HTR-8/SVneo (cell line): ENCODE data around the gene CFAP157.
"Not testable (repeated sequence)": the region's sequence is repeated elsewhere in the genome, so short reads cannot be mapped to it uniquely, and the experiment has no call there.

Experiments used
- DNase-seq: peaks from one replicate; pipeline ENCODE4 v3.0.0; 2011; ENCODE audit warnings: low spot score, mixed read lengths; ENCODE audit not compliant: insufficient read length
- FAIRE-seq: peaks from 2 replicates; lab custom pipeline; 2011; peaks lifted over from hg19 to GRCh38; lab: Jason Lieb, UNC

The CFAP157 gene

DNA sequence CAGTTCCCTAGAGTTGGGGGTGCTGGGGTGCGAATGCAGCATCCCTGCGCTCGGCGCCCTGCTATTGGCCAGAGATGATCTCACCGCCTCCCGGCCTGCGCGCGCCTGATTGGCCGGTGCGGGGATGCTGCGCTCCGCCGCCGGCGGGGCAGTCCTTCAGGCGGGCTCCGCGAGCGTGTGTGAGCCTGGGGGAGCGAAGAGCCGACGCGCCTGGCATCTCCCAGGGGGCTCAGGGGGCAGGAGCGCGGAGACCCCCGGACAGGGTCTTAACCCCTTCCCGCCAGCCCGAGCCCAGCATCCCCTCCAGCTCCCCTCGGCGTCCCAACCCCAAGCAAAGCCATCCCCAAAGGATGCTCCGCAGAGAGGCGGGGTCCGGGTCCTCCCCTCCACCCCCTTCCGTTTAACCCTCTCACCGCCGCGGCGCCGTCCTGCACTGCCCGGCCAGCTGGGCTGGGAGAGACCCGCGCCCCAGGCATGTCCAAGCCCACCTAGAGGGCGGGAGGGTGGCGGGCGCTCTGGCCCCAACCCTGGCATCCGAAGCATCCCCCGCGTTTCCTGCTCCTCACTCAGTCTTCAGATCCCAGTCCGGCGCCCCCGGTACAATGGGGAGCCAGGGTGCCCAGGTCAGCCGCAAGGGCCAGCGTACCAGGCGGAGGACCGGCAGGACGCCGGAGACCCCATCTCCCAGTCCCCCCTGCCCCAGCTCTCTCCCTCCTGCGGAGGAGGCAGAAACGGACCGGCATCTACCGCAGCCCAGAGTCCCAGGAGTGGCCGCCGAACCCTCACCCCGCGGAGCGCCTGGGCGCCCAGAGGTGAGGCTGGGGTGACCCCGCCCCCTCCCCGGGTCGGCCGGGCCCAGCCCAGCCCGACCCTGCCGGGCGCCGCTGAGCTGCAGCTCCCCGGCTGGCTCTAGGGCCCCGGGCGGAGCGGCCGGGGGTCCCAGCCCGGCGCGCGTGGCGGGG, 47.6 kb downstream of the CFAP157 start:
- no peak for FAIRE-seq

DNA sequence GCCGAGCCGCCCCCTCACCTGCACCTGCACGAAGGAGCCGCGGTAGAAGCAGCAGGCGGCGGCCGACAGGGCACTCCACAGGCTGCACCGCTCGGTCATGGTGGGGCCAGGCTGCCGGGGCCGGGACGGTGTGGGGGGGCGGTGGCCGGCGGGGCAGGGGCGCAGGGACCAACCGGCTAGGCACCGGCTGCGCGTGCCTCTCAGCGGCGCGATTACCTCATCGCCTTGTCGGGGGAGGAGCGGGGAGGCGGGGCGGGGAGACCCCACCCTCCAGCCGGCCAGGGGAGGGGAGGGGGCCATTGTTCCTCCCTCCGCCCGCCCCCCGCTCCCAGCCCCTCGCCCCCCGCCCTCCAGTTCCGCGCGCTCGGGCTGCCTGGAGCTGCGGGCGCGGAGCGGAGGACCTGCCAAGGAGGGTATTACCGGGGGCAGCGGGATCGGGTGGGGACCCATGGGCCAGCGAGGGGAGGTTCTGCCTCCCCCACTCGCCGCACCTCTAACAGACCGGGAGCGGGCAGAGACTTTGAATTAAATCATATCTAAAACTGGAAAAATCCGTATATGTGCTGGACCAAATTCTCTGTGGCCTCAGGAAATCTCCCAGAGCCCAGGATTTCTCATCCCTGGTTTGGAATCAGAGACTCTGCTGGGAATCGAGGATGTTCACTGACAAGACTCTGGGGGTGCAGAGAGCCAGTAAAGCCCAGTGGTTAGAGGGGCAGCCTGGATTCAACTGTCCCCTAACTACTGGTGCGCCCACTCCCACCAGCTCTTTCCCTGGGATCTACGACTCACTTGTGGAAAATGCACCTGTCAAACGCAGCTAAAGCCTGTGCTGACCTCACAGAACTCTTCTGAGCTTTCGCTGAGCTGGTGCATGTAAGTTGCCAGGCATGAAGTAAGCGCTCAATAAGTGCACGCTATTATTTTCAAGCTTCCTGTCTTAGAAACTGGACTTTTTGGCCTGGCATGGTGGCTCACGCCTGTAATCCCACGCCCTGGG, 48.6 kb downstream of the CFAP157 start:
- DNase-seq (no peak), FAIRE-seq (no peak)

More for the DNA sequence above, 47.6 kb downstream of the CFAP157 start:
- DNase-seq: no peak

GRCh38 chr9:127756233-127756632, 49.4 kb downstream of the CFAP157 start:
- no peak for DNase-seq
- no peak for FAIRE-seq

GRCh38 chr9:127756776-127757175, 50.0 kb downstream of the CFAP157 start:
- not testable (repeated sequence) for FAIRE-seq, DNase-seq

- DNase-seq (no peak), FAIRE-seq (no peak)
Measured at GRCh38 chr9:127758843-127759242, 52.1 kb downstream of the CFAP157 start.

- DNase-seq (no peak), FAIRE-seq (no peak)
Measured at GRCh38 chr9:127761061-127761460, 54.3 kb downstream of the CFAP157 start.

DNA sequence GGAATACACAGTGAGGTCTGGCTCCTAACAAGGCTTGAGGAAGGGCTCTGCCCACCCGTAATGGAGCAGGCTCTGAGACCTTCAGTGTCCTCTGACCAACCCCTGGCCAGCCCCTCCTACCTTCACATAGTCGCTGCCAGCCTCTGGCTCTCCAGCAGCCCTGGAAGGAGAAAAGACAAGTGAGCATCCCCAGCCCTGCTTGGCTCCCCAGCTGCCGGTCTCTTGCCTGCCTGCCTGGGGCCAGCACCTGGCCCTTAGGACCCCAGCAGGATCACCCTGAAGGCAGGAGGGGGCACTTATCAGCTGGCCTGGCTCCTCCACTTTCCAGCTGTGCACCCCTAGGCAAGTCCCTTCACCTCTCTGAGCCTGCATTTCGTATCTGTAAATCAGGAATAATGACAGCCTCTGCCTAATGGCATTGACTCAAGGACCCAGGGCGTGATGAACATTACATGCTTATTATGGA, 54.7 kb downstream of the CFAP157 start:
- no peak for FAIRE-seq

GRCh38 chr9:127762111-127762676, 55.4 kb downstream of the CFAP157 start:
- DNase-seq (no peak), FAIRE-seq (no peak)

More for the DNA sequence above, 54.7 kb downstream of the CFAP157 start:
- no peak for DNase-seq

DNA sequence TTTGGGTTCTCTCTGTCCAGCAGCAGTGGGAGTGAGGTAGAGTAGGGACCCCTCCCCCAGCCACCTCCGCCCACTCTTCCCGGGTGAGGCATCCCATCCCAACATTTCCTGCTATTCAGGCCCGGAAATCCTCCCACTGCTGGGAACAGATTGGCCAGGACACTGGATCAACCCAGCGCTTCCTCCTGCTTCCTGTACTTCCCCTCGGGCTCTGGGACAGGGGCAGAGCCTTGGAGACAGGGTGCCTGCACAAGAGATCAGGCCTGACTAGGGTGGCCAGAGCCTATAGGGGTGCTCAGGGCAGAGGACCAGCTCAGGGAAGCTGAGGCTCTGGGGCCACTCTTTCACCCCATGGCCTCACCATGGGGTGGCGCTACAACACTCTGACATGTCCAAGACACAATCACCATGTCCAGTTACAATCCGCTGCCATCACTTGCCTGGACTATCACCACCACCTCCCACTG, 57.2 kb downstream of the CFAP157 start:
- DNase-seq: no peak
- no peak for FAIRE-seq

DNA sequence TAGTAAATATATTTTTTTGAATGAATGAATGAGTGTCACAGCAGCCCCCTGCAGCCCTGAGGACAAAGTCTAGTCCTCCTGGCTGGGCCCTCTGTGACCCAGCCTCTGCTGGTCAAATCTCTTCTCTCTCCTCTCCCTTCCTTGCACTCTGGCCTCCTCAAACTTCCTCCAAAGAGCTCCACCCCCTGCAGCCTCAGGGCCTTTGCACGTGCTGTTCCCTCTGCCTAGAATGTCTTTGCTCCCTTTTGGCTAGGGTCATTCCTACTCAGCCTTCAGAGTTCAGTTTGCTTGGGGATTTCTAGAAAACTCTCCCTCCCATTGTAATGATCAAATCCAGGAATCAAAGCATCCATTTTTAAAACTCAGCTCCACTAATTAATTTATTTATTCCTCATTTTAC, 58.6 kb downstream of the CFAP157 start:
- DNase-seq: no peak
- no peak for FAIRE-seq
